K562 (cell line): Measurements from ENCODE around the gene EIF4G2. TPM values are rescaled to one million over a fixed set of nuclear protein-coding genes. Genes with fewer than 3 reads are reported as not detected.

Experiments used
- ADNP ChIP-seq: fragments of 200-800 bp; sonication (Bioruptor generic); IDR thresholded peaks from 2 replicates; pipeline ENCODE4 v1.6.1; 2016; ENCODE audit warnings: missing genetic modification characterization, missing compliant biosample characterization
- CBX1 ChIP-seq: sonication (generic); IDR thresholded peaks from 2 replicates; pipeline ENCODE4 v1.6.1; 2016; ENCODE audit warnings: antibody characterized with exemption, low read depth, mild to moderate bottlenecking
- GTF2E2 ChIP-seq: fragments of 200-800 bp; sonication (Bioruptor generic); IDR thresholded peaks from 2 replicates; pipeline ENCODE4 v1.6.1; 2016; ENCODE audit warnings: missing genetic modification characterization, missing compliant biosample characterization
- MECOM ChIP-seq: fragments of 250-450 bp; sonication (Bioruptor Pico); IDR thresholded peaks from 2 replicates; pipeline ENCODE4 v1.8.0; 2022; ENCODE audit warnings: inconsistent platforms
- SIN3A ChIP-seq, 2 experiments: fragments of 150-350 bp in 1 of 2; IDR thresholded peaks; 2 replicates each; pipeline ENCODE4 v1.6.1; 2011 to 2016; ENCODE audit warnings: borderline replicate concordance in 2 of 2, low read depth in 2 of 2, low read length in 2 of 2, mild to moderate bottlenecking in 2 of 2, moderate library complexity in 2 of 2; ENCODE audit not compliant: control insufficient read depth in 1 of 2
- SRF ChIP-seq, 2 experiments: fragments of 250-450, 450-650 bp in 1 of 2; sonication (Bioruptor Pico) in 1 of 2; sonication (generic) in 1 of 2; formaldehyde crosslinking; IDR thresholded peaks; 2 replicates each; pipeline versions ENCODE4 v1.5.0 to v1.5.1; 2020 to 2022; ENCODE audit warnings: mild to moderate bottlenecking in 1 of 2, missing genetic modification reagents in 1 of 2
- TEAD1 ChIP-seq, 2 experiments: fragments of 450-650 bp in 1 of 2; sonication (generic) in 1 of 2; formaldehyde crosslinking; IDR thresholded peaks; 2 replicates each; pipeline versions ENCODE4 v1.4.0 to v1.8.0; 2020 to 2022; ENCODE audit warnings: mild to moderate bottlenecking in 2 of 2, missing genetic modification reagents in 1 of 2
- ZC3H11A ChIP-seq: IDR thresholded peaks from 2 replicates; pipeline ENCODE4 v1.6.1; 2012; ENCODE audit warnings: low read depth, low read length, improper control_type of control experiment
- ZNF174 ChIP-seq: fragments of 250-450 bp; sonication (Bioruptor Pico); IDR thresholded peaks from 2 replicates; pipeline ENCODE4 v1.4.0; 2020; ENCODE audit warnings: mild to moderate bottlenecking
- ZNF316 ChIP-seq: fragments of 450-650 bp; IDR thresholded peaks from 2 replicates; pipeline ENCODE4 v1.6.1; 2016
- ZNF830 ChIP-seq: fragments of 250-450 bp; sonication (Bioruptor Pico); IDR thresholded peaks from 2 replicates; pipeline ENCODE4 v1.5.0; 2021; ENCODE audit warnings: mild to moderate bottlenecking
- polyA plus RNA-seq, 8 experiments: library from polyadenylated mRNA; depleted of rRNA in 4 of 8; stranded (reverse) in 5 of 8; unstranded in 3 of 8; fragments of >200 nt; fragmentation: Nextera tagmentation in 2 of 8; fragmentation: Illumina TruSeq in 1 of 8; extraction: Ambion mirVana in 2 of 8; extraction: Trizol in 1 of 8; gene quantifications; 2 replicates each; pipeline versions ENCODE4 v1.2.1 to v1.2.3, GENCODE V29; 2011 to 2014; ENCODE audit warnings: inconsistent platforms in 1 of 8, missing spikeins in 1 of 8
- total RNA-seq, 7 experiments: library from RNA; depleted of rRNA in 6 of 7; stranded (reverse); fragments of >200 nt in 6 of 7; fragmentation: Illumina TruSeq in 2 of 7; extraction: Trizol in 2 of 7; gene quantifications; 2 replicates each; pipeline versions ENCODE4 v1.2.1 to v1.2.3, GENCODE V29; 2011 to 2021; ENCODE audit warnings: low replicate concordance in 1 of 7
- TF ChIP-seq, protein P1 (sequence below): fragments of 250-450 bp; sonication (Bioruptor Pico); IDR thresholded peaks from 2 replicates; pipeline ENCODE4 v1.4.0; 2020; ENCODE audit warnings: mild to moderate bottlenecking
- TF ChIP-seq, protein P2 (sequence below): sonication (generic); formaldehyde crosslinking; IDR thresholded peaks from 2 replicates; pipeline ENCODE4 v1.8.0; 2022; ENCODE audit warnings: missing genetic modification reagents, mild to moderate bottlenecking, borderline replicate concordance
- TF ChIP-seq, protein P3 (sequence below): sonication (generic); formaldehyde crosslinking; IDR thresholded peaks from 2 replicates; pipeline ENCODE4 v1.8.1; 2023; ENCODE audit warnings: mild to moderate bottlenecking, missing genetic modification reagents
- TF ChIP-seq, protein P4 (sequence below): sonication (generic); formaldehyde crosslinking; IDR thresholded peaks from 2 replicates; pipeline ENCODE4 v1.9.0; 2022; ENCODE audit warnings: mild to moderate bottlenecking, missing genetic modification reagents
- TF ChIP-seq, protein P5 (sequence below): fragments of 450-650 bp; formaldehyde crosslinking; IDR thresholded peaks from 2 replicates; pipeline ENCODE4 v1.4.0; 2020; ENCODE audit warnings: mild to moderate bottlenecking, moderate library complexity

Gene EIF4G2
- total and polyA plus RNA-seq, 9 of the 15 experiments (the other 6 are each of a cell fraction or from before 2014, with no cell fraction given), result 206 to 790 (median 646) TPM

DNA sequence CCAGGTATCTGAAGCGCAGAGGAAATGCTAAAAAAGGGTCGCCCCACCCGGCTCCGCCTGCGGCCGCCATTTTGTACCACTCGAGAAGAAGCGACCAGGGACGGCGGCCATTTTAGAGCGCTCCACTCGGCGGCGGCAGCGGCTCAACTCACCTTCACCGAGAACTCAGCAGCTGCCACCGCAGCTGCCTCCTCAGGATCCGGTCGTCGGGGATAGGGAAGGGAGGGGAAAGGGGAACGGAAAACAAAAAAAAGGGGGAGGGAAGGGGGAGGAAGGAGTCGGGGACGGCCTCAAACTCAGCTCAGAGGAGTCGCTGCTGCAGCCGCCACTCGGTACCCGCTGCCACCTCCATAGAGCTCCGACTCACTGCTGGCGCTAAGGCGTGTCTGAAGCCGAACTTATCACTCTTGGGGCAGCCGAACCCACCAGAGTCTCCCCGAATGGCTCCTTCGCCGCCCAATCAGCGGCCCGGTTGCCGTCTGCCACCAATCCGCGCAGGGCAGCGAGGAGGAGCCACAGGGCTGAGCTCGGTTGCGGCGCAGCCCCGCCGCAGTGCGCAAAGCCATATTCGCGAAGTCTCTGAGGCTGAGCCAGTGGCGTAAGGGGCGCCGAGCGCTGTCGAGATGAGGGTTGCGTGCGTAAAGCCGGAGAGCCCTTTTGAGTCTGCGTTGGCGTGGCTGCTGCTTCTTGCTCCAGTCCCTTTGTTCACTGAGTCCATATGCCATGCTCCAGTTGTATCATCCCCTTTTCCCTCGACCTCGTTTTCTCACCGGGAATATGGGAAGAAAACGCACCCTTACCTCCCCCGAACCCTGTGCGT, at the start of gene EIF4G2 (continued):
- TF ChIP-seq SIN3A (IDR thresholded peaks at IDR 0.05; ENCODE audit: borderline replicate concordance in 2 of 2, control insufficient read depth in 1 of 2, low read depth in 2 of 2, low read length in 2 of 2) (peak; percentile 38 to 79; a peak in 1 of 4 replicates), ZC3H11A (peak; percentile 100), GTF2E2 (tag) (peak; percentile 96), ZNF316 (peak; percentile 49), TEAD1 (CRISPR knock-in tag; IDR thresholded peaks at IDR 0.05) (peak in 1 of 2 experiments; percentile 58; a peak in 1 of 4 replicates), CBX1 (peak; percentile 95), SRF (CRISPR knock-in tag; IDR thresholded peaks at IDR 0.05) (peak in 1 of 2 experiments; percentile 67; a peak in 2 of 4 replicates), ZNF830 (CRISPR knock-in tag) (no peak), ADNP (tag) (no peak), ZNF174 (CRISPR knock-in tag) (no peak), MECOM (CRISPR knock-in tag) (no peak)
- TF ChIP-seq, protein P1, sequence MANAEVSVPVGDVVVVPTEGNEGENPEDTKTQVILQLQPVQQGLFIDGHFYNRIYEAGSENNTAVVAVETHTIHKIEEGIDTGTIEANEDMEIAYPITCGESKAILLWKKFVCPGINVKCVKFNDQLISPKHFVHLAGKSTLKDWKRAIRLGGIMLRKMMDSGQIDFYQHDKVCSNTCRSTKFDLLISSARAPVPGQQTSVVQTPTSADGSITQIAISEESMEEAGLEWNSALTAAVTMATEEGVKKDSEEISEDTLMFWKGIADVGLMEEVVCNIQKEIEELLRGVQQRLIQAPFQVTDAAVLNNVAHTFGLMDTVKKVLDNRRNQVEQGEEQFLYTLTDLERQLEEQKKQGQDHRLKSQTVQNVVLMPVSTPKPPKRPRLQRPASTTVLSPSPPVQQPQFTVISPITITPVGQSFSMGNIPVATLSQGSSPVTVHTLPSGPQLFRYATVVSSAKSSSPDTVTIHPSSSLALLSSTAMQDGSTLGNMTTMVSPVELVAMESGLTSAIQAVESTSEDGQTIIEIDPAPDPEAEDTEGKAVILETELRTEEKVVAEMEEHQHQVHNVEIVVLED (CRISPR knock-in tag), result no peak; the same call in none of the 2 replicates
- TF ChIP-seq, protein P2, sequence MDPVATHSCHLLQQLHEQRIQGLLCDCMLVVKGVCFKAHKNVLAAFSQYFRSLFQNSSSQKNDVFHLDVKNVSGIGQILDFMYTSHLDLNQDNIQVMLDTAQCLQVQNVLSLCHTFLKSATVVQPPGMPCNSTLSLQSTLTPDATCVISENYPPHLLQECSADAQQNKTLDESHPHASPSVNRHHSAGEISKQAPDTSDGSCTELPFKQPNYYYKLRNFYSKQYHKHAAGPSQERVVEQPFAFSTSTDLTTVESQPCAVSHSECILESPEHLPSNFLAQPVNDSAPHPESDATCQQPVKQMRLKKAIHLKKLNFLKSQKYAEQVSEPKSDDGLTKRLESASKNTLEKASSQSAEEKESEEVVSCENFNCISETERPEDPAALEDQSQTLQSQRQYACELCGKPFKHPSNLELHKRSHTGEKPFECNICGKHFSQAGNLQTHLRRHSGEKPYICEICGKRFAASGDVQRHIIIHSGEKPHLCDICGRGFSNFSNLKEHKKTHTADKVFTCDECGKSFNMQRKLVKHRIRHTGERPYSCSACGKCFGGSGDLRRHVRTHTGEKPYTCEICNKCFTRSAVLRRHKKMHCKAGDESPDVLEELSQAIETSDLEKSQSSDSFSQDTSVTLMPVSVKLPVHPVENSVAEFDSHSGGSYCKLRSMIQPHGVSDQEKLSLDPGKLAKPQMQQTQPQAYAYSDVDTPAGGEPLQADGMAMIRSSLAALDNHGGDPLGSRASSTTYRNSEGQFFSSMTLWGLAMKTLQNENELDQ, result no peak
- TF ChIP-seq, protein P3, sequence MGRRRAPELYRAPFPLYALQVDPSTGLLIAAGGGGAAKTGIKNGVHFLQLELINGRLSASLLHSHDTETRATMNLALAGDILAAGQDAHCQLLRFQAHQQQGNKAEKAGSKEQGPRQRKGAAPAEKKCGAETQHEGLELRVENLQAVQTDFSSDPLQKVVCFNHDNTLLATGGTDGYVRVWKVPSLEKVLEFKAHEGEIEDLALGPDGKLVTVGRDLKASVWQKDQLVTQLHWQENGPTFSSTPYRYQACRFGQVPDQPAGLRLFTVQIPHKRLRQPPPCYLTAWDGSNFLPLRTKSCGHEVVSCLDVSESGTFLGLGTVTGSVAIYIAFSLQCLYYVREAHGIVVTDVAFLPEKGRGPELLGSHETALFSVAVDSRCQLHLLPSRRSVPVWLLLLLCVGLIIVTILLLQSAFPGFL (CRISPR knock-in tag), result no peak
- TF ChIP-seq, protein P4, sequence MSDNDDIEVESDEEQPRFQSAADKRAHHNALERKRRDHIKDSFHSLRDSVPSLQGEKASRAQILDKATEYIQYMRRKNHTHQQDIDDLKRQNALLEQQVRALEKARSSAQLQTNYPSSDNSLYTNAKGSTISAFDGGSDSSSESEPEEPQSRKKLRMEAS (CRISPR knock-in tag), result peak; percentile 70
- TF ChIP-seq, protein P5, sequence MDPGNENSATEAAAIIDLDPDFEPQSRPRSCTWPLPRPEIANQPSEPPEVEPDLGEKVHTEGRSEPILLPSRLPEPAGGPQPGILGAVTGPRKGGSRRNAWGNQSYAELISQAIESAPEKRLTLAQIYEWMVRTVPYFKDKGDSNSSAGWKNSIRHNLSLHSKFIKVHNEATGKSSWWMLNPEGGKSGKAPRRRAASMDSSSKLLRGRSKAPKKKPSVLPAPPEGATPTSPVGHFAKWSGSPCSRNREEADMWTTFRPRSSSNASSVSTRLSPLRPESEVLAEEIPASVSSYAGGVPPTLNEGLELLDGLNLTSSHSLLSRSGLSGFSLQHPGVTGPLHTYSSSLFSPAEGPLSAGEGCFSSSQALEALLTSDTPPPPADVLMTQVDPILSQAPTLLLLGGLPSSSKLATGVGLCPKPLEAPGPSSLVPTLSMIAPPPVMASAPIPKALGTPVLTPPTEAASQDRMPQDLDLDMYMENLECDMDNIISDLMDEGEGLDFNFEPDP (CRISPR knock-in tag), result no peak
